Activated T-cell treated with anti-CD3 and anti-CD28 coated beads for 1 hour (primary cell): ENCODE measurements around the gene RANBP9.

ENCODE experiments used
- DNase-seq: peaks from one replicate; pipeline ENCODE4 v3.0.0-alpha.2; 2020; ENCODE audit warnings: low read depth

The RANBP9 gene

GRCh38 chr6:13600036-13600435 lies 111.6 kb downstream of the RANBP9 start:
- no peak for DNase-seq

GRCh38 chr6:13597073-13597472 lies 114.6 kb downstream of the RANBP9 start:
- no peak for DNase-seq

DNA sequence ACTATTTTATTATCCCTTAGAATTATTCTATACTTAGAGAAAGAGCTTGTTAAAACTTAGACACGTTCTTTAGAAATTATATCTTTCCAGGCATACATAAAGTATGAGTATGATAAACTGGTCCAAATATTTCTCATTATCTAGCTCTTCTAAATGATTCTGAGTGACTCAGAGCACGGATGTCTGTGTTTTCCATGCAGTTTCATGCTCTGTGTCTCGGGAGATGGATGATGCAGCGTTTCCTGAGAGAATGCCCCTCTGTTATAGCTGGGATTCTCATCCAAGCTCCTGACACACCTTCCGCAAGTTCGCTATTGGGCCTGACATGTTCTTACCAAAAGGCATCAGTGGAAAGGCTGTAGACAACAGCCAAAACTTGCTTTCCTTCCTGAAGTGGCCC lies 117.9 kb downstream of the RANBP9 start:
- DNase-seq: no peak

DNA sequence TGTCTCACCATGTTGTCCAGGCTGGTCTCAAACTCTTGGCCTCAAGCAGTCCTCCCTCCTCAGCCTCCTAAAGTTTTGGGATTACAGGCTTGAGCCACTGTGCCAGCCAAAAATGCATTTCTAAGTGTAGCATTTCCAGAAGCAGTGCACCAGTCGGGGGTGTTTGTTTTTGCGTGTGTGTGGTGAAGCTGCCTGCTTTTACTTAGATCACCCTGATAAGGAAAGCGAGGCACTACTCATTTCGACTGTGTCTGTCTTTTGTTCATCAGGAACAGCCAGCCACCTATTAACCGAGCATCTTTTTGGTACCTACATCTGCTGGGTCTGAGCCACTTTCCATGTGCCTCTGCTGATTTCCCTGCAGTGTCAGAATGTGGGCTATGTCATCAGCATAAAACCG lies 118.5 kb downstream of the RANBP9 start:
- DNase-seq: no peak

DNA sequence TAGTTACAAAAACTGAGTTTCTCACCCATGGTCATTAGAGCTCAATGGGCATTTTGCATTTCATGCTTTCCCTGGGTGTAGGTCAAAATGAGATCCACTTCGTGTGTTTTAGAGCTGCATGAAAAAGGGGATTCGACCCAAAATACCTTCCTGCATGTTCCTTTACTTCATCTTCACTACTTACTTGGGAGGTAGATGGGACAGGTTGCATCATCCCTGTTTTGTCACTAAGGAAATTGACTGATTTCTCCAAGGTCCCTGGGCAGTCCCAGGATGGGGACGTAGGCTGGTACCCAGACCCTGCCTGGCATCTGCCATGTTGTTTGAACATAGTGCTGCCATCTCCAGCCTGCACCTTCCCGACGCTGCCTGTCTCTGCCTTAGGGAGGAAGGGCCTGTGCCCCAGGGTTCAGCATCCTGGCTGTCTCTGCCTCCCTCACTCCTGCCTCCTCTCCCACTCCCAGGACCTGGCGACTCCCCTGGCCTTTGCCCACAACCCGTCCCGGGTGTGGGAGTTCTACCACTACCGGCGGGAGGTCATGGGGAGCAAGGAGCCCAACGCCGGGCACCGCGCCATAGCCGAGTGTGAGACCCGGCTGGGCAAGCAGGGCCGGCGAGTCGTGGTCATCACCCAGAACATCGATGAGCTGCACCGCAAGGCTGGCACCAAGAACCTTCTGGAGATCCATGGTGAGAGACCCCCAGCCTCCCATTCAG lies 120.3 kb downstream of the RANBP9 start:
- DNase-seq: no peak

DNA sequence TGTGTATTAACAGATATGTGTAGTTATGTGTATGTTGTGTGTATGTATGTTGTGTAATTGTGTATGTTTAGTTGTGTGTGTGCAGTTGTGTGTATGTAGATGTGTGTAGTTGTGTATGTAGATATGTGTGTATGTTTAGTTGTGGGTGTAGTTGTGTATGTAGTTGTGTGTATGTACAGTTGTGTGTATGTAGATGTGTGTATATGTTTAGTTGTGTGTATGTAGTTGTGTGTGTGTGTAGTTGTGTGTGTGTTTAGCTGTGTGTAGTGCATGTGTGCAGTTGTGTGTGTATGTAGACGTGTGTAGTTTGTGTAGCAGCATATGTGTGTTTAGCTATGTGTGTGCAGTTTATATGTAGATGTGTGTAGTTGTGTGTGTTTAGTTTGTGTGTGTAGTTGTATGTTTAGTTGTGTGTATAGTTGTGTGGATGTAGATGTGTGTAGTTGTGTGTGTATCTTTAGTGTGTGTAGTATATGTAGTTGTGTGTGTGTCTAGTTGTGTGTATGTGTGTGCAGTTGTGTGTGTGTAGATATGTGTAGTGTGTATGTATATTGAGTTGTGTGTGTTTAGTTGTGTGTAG lies 121.0 kb downstream of the RANBP9 start:
- no peak for DNase-seq

GRCh38 chr6:13589801-13590200 lies 121.8 kb downstream of the RANBP9 start:
- no peak for DNase-seq

DNA sequence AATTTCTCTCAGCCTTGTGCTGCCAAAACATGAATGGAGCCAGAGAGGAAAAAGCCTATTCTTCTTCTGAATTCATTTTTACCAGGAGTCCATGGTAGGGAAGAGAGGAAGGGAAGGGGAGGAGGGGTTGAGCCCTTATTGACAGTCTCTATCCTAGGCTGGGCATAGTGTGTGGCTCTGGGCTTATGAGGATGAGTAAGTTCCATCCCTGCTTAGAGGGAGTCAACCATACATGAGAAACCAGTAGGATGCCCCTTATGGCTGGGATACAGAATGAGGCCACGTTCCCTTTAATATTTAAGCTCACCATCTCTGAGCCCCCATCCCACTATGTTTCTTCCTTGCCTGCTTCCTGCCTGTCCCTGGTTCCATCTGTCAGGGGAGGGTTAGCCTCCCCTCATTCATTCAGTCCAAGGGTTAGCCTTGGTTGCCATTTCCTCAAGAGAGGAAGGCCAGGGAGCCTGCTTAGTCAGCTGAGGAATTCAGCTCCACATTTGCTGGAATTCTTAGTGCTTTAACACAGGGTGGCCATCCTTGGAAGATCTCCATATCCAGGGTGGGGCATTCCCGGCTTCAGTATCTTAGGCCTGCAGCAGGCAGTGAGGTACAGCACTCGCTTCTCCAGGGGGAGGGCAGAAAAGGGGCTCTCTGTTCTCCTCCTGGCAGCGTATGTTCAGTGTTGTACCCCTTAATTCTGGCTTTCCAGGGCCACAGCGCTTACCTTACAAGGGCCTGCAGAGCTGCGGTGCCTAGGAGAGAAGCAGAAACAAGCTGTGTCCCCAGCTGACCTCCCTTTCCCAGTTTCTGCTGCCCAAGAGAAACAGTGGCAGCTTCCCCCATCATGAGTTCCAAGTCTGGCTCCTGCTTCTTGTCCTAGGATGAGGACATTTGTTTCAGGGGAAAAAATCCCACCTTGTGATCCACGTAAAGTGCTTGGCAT lies 124.8 kb downstream of the RANBP9 start:
- DNase-seq: no peak

GRCh38 chr6:13581700-13582229 lies 129.9 kb downstream of the RANBP9 start:
- DNase-seq: no peak

DNA sequence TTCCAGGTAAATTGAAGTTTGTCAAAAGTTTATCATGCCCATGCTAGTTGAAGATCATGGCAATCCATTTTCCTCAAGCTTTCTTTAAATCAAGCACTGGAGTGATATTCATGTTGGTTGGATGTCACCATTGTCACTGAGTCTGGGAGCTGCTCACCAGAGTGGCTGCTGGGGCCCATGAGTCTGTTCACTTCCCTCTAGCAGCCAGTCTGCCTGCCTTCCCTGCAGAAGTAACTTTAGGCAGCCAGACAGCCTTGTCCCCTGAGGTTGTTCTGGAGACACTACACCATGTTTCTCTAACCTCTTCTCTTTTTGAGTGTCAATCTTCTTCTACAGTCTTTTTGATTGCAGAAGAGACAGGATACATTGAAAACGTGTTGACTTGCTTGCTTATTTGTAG lies 131.7 kb downstream of the RANBP9 start:
- DNase-seq: no peak

DNA sequence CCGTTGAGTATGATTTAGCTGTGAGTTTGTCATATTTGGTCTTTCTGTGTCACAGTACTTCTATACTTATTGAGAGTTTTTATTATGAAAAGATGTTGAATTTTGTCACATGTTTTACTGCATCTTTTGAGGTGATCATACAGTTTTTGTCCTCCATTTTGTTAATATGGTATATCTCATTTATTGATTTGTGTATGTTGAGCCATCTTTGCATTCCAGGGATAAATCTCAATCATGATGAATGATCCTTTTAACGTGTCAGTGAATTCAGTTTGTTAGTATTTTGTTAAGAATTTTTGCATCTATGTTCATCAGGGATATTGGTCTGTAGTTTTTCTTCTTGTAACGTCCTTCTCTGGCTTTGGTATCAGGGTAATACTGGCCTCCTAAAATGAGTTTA lies 133.7 kb downstream of the RANBP9 start:
- no peak for DNase-seq

DNA sequence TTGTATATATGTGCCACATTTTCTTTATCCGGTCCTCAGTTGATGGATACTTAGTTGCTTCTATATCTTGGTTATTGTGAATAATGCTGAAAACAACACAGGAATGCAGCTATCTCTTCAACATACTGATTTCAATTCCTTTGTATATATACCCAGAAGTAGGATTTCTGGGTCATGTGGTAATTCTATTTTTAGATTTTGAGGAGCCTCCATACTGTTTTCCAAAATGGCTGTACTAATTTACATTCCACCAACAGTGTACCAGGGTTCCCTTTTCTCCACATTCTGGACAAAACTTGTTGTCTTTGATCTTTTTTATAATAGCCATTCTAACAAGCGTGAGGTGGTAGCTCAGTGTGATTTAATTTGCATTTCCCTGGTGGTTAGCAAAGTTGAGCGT lies 135.6 kb downstream of the RANBP9 start:
- no peak for DNase-seq

DNA sequence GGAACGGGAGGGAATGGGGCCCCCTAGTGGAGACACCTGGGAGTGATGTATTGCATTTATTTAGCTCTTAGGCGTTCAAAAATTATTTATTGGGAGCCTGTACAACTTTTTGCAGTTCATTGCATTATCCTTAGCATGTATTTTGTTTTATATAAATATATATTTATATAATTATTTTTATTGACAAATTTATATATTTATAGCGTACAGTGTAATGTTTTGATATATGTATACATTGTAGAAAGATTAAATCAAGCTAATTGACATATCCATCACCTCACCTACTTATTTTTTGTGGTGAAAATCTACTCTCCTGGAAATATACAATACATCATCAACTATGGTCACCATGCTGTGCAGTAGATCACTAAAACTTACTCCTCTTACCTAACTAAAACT lies 136.3 kb downstream of the RANBP9 start:
- peak; percentile 52 for DNase-seq

DNA sequence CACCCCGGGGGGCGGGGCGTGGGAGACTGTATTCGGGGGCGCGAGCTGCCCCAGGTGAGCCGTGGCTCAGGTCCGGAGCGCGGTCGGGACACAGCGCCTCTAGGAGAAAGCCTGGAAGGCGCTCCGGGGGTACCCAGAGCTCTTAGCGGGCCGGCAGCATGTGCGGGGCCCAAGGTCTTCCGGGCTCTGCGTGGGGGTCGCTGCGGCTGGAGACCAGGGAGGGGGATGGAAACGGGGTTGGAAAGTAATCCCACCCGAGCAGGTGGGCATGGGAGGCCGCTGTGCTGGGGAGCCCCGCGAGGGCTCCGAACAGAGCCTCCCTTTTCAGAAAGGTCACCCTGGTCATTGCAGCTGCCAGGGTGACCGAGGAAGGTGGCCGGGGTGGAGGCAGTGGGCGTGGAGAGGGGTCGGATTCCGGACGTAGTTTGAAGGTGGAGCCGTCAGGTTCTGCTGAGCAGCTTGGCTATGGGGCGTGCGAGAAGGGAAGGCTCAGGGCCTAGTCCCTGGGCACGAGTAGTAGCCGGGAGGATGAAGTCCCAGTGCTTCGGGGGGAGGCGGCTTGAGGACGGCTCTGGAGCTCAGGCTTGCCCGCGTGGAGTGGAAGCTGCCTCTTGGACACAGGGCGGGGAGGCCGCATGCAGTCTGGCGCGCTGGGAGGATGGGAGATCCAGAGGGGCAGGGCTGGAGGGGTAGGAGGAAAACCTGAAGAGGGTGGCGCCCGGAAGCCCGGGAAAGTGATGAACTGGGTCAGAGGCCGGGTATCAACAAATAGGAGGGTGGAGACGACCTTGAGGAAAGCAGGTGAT lies 136.9 kb downstream of the RANBP9 start, which contains the start of gene SIRT5:
Gene SIRT5, plus strand, starts transcription at position 31 of the 806 bp plus-strand sequence. CDS start 9,510 bp downstream, outside the sequence.
- DNase-seq: peak; percentile 43

DNA sequence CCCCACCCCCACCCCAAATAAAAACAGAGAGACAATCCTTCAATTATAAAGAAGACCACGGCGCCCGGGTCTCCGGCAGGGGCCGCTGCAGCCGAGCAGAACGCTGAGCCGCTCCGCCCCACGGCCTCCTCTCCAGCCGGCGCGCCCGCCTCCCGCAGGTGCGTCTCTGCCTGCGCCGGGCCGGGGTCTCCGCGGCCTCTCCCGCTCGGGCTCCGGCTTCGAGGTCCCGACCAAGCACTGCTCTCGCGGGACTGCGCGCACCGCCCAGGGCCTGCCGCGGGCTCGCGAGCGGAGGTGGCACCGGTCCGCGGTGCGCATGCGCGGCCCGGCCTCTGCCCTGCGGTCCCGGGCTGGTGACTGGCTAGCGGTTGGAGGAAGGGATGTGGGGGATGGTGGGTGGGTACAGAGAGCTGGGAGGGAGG lies 137.5 kb downstream of the RANBP9 start:
- DNase-seq: peak; percentile 90

GRCh38 chr6:13573669-13574110 lies 137.9 kb downstream of the RANBP9 start:
- DNase-seq: no peak

GRCh38 chr6:13572951-13573654 lies 138.5 kb downstream of the RANBP9 start:
- DNase-seq: no peak

GRCh38 chr6:13572240-13572639 lies 139.4 kb downstream of the RANBP9 start:
- DNase-seq: no peak
